Activated CD4-positive, alpha-beta T cell treated with anti-CD3 and anti-CD28 coated beads, Interleukin-2, amount 10 ng/mL, durations not matched to agents 24 days and 14 days (primary cell): ENCODE results near the gene TGFBR2. TPM values are rescaled to one million over a fixed set of nuclear protein-coding genes. Genes with fewer than 3 reads are reported as not detected.
A peak's percentile ranks its signal among the peaks of the same experiment; 100 is the strongest.

Source experiments
- DNase-seq: peaks from one replicate; pipeline ENCODE4 v3.0.0; 2022
- H3K27ac Mint-ChIP-seq: one replicate; pipeline ENCODE4 v1.8.0; 2022; ENCODE audit warnings: mild to moderate bottlenecking, mixed read lengths
- H3K27me3 Mint-ChIP-seq: one replicate; pipeline ENCODE4 v1.8.0; 2022; ENCODE audit warnings: mixed read lengths
- H3K36me3 Mint-ChIP-seq: one replicate; pipeline ENCODE4 v1.8.0; 2022; ENCODE audit warnings: low read depth, mild to moderate bottlenecking, mixed read lengths
- H3K4me1 Mint-ChIP-seq: one replicate; pipeline ENCODE4 v1.8.0; 2021; ENCODE audit warnings: mixed read lengths
- H3K4me3 Mint-ChIP-seq: one replicate; pipeline ENCODE4 v1.8.0; 2022; ENCODE audit warnings: mild to moderate bottlenecking, moderate library complexity, mixed read lengths
- H3K9me3 Mint-ChIP-seq: one replicate; pipeline ENCODE4 v1.8.0; 2021; ENCODE audit warnings: mixed read lengths
- intact Hi-C: fragments of 100-400 bp; cut with micrococcal nuclease; formaldehyde crosslinking; loops from one replicate; pipeline ENCODE4 v1.15.1; 2023
- total RNA-seq: library from RNA; stranded (reverse); gene quantifications from 2 replicates; pipeline ENCODE4 v1.2.3, GENCODE V29; 2022

Gene TGFBR2
- total RNA-seq, 1 donor from 2014 or later, result 47.6 TPM

DNA sequence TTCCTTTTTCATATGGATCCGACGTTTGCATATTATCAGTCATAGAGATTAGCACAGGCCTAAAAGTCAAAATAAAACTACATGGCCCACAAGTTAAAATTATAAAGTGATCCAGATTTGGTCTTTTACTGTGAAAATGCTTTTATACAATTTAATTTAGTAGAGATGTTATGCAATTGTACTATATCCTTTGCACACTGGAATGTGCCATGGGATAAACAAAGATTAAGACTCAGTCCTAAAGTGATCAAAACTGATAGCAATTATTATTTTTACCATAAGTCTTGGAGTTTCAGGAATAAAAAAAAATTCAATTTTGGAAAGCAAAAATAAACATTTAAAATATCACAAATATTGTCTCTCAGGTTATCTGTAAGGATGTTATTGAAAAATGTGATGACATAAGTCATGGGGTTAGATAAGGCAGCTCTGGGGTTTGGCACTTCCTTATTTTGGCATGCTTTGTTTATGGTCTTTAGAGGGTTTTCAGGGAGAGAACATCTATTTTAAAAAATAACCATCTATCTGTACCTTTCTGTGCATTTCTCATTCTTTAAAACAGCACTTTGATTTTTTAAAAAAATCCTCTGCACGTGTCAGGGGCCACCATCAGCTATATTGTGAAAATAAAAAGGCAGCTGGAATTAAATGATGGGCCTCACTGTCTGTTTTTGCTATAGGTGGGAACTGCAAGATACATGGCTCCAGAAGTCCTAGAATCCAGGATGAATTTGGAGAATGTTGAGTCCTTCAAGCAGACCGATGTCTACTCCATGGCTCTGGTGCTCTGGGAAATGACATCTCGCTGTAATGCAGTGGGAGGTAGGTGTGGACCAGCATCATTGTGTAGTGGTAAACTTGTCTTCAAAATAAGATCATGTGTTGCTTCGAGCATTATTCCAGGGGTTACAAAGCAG lies 67.3 kb downstream of the TGFBR2 start:
- Mint-ChIP-seq H3K27ac (peak overlapping the region; percentile 81), H3K4me1 (peaks cover 78% of the 10 kb centered on the region), H3K4me3 (peak overlapping the region; percentile 65), H3K36me3 (peaks cover 94% of the 10 kb centered on the region), H3K9me3 (peaks cover 3% of the 10 kb centered on the region), H3K27me3 (no peaks in the 10 kb centered on the region)
- no peak for DNase-seq
- intact Hi-C loops, result loop anchor here (5.0 kb wide), 1 partner anchor 326 kb away; no protein-coding TSS in a partner anchor

DNA sequence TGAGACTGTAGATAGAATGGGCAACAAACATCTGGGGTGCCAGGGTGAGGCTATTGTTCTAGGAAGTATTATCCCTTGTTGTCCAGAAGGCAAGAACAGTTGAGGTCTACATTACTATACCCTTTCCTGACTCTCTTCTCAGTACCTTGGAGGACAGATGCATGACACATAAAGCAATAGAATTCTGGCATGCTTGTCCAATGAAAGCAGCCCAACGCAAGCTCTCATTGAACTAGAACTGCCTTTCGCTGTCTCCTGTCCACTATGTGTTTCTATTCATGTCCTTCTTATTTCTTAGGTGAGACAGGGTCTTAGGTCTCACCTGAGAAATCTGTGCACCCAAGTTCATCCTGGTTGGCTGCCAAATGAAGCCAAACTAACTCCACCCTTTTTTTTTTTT lies 68.6 kb downstream of the TGFBR2 start:
- H3K9me3 Mint-ChIP-seq, result peaks cover 3% of the 10 kb centered on the region
- no peaks in the 10 kb centered on the region for H3K27me3 Mint-ChIP-seq
- intact Hi-C loops, result loop anchor here (5.0 kb wide), 1 partner anchor 33 kb away; no protein-coding TSS in a partner anchor
- peaks cover 79% of the 10 kb centered on the region for H3K4me1 Mint-ChIP-seq
- peak overlapping the region; percentile 62 for H3K4me3 Mint-ChIP-seq
- peaks cover 92% of the 10 kb centered on the region for H3K36me3 Mint-ChIP-seq
- H3K27ac Mint-ChIP-seq, result peak overlapping the region; percentile 50
- no peak for DNase-seq

DNA sequence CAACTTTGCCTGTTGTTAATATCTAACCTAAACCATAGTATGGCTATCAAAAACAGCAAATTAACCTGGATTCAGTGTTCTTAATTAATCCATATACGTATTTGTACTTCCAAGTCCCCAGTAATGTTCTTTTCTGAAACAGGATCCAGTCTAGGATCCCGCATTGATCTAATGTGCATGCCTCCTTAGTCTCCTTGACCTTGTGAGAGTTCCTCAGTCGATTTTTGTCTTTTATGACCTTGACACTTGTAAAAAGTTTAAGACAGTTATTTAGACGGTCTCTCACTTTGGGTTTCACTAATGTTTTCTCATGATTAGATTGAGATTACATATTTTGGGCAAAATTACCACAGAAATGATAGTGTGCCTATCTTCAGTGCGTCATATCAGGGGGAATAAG lies 69.4 kb downstream of the TGFBR2 start:
- H3K27ac Mint-ChIP-seq, result peak overlapping the region; percentile 9
- peak overlapping the region; percentile 62 for H3K4me3 Mint-ChIP-seq
- H3K36me3 Mint-ChIP-seq, result peaks cover 92% of the 10 kb centered on the region
- H3K4me1 Mint-ChIP-seq, result peaks cover 79% of the 10 kb centered on the region
- intact Hi-C loops, result loop anchor here (1.0 to 5.0 kb wide), 2 partner anchors 8 to 33 kb away; no protein-coding TSS in a partner anchor
- no peak for DNase-seq
- no peaks in the 10 kb centered on the region for H3K27me3 Mint-ChIP-seq
- peaks cover 3% of the 10 kb centered on the region for H3K9me3 Mint-ChIP-seq

DNA sequence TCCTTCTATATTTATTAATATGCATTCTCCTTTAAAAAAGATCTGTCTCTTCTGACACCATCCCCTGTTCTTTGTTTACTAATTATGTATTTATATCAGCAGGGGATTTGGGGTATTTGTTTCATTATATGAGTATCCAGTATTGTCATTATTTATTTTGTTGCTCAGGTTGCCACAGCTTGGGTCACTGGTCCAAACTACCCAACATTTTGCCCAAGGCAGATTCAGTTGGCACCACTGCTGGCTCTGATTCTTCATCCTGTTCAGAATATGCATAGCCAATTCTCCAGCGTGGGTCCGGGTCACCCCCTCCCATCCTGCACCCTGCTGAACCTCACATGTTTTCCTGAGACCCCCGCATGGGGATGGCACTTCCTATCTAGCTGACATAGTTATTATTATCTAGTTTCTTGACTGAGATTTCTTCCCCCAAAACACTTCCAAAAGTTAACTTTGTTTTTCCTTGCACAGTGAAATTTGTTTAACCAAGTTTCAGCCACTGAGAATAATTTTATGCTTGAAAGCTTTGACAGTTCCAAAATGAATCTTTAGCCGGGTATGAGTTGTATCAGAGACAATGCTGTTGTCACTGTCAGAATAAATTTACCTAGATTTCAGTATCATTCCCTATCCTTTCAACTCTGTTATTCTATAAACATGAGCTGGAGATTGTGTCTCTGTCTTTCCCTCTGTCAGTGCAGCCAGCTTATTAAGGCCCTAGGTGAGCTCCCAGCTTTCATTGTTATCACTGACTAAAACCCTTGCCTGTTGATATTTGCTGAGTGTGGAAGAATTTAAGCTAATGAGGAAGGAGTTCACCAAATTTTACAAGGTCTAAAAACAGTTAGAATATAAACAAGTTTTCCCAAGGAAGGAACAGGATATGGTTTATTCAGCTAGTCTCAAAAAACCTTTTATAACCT lies 70.3 kb downstream of the TGFBR2 start:
- H3K4me3 Mint-ChIP-seq, result peak overlapping the region; percentile 64
- peaks cover 79% of the 10 kb centered on the region for H3K4me1 Mint-ChIP-seq
- intact Hi-C loops, result loop anchor here (1.0 to 5.0 kb wide), 2 partner anchors 9 to 34 kb away; no protein-coding TSS in a partner anchor
- H3K36me3 Mint-ChIP-seq, result peaks cover 91% of the 10 kb centered on the region
- DNase-seq, result no peak
- no peaks in the 10 kb centered on the region for H3K27me3 Mint-ChIP-seq
- H3K27ac Mint-ChIP-seq, result peak overlapping the region; percentile 75
- peaks cover 3% of the 10 kb centered on the region for H3K9me3 Mint-ChIP-seq

DNA sequence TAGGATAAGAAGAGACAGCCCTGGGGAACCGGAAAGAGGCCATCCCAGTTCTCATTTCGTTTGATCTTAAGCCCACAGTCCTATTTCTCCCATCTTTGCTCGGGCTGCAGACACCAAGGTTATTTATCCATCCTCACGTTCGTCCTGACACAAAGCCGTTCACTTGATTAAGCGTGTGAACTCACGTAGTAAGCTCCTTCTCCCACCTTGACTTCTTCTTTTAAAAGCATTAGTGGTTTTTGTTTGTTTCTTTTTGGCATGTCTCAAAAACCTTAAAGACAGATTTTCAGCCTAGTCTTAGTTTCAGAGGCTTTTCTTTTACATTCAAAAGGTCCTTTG lies 70.9 kb downstream of the TGFBR2 start:
- Mint-ChIP-seq H3K4me3 (peak overlapping the region; percentile 52), H3K9me3 (peaks cover 3% of the 10 kb centered on the region), H3K4me1 (peaks cover 79% of the 10 kb centered on the region), H3K36me3 (peaks cover 91% of the 10 kb centered on the region), H3K27ac (peak overlapping the region; percentile 75), H3K27me3 (no peaks in the 10 kb centered on the region)
- intact Hi-C loops, result loop anchor here (5.0 kb wide), 1 partner anchor 35 kb away; no protein-coding TSS in a partner anchor
- no peak for DNase-seq

DNA sequence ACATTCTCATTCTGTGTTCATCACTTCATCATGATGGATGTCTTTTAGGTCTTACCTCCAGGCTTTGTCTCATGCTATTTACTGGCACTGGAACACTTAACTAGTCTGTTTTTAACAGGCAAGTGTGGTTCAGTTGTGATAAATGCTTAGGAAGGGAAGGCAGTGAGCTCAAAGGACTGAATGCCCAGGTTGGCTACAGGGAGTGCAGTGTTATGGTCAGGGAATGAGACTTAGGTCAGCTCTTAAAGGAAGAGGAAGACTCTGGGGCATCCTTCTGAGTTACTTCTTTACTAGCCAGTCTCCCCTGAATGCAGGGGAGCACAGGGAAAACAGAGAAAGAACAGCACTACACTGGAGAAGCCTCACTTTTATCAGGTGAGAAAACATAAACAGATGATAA lies 72.6 kb downstream of the TGFBR2 start:
- DNase-seq, result peak; percentile 52
- Mint-ChIP-seq H3K4me3 (no peak overlapping the region), H3K36me3 (peaks cover 83% of the 10 kb centered on the region), H3K27me3 (no peaks in the 10 kb centered on the region), H3K4me1 (peaks cover 81% of the 10 kb centered on the region), H3K27ac (peak overlapping the region; percentile 51), H3K9me3 (peaks cover 3% of the 10 kb centered on the region)
- intact Hi-C loops, result loop anchor here (5.0 kb wide), 1 partner anchor 37 kb away; no protein-coding TSS in a partner anchor

DNA sequence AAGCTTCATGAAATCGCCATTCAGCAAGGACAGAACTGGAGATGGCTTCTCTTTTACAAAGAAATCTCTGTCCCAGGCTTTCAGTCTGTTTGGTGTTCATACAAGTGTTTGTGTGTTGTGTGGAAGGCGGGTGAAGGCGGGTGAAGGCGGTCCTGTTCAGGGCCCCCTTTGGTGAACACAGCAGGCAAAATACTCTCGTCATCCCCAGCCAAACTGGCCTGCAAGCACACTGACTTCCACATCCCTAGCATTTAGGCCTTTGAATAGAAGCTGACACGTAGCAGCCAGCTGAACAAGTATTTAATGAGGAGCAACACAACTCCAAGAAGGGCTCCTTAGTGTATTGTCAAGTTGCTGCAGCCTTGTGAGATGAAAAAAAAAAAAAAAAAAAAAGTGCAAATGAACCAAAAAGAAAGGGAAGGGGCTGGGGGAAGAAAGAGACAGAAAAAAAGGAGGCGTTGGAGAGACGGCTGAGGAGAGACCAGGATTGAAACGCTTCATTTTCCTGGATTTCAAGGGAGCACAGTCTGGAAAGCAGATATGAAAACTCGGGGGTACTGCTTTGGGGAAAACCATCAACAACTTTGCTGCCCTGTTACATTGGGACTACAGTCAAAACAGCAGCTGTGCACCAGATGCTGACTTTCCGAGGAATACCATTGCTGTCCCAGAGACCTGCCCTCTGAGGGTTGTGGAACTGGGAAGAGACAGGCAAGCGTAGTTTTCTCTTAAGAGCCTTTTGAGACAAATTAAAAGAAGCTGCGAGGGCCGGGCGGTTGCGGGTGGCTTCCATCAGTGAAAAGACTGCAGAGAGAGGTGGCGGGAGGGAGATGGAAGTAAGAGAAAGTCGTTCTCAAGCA lies 74.6 kb downstream of the TGFBR2 start:
- no peaks in the 10 kb centered on the region for H3K27me3 Mint-ChIP-seq
- peaks cover 77% of the 10 kb centered on the region for H3K36me3 Mint-ChIP-seq

DNA sequence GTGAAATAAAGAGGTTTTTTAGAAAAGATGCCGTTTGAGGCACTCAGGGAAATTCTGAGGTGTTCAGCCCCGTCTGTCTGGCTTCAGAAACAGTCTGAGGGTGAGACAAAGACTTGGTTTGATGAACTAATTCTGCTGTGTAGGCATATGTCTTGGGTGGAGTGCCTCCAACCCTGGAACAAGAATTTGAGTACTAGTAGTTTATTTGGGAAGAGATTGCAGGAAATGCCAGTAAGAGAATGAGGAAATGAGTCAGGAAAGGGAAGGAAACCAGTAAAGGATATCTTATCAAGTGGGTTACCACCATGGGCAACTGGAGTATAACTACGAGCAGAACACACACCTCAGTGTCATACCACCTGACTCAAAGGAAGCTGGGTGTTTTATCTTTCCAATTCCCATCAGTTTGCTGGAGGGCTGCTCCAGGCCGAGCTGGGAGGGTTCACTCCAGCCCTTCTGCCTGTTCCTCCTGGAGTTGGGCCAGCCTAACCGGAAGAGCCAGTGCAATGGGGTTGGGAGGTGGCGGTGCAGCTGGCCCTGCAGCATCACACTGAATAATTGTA lies 75.3 kb downstream of the TGFBR2 start:
- H3K4me1 Mint-ChIP-seq, result peaks cover 79% of the 10 kb centered on the region
- H3K4me3 Mint-ChIP-seq, result peak overlapping the region; percentile 66
- intact Hi-C loops, result loop anchor here (2.0 kb wide), 1 partner anchor 15 kb away; no protein-coding TSS in a partner anchor
- peaks cover 78% of the 10 kb centered on the region for H3K36me3 Mint-ChIP-seq
- H3K27me3 Mint-ChIP-seq, result no peaks in the 10 kb centered on the region
- peak overlapping the region; percentile 68 for H3K27ac Mint-ChIP-seq
- H3K9me3 Mint-ChIP-seq, result peaks cover 10% of the 10 kb centered on the region
- no peak for DNase-seq

More for the DNA sequence above, 74.6 kb downstream of the TGFBR2 start:
- intact Hi-C loops, result loop anchor here (2.0 kb wide), 1 partner anchor 14 kb away; no protein-coding TSS in a partner anchor
- H3K4me3 Mint-ChIP-seq, result peak overlapping the region; percentile 66
- peaks cover 80% of the 10 kb centered on the region for H3K4me1 Mint-ChIP-seq
- H3K27ac Mint-ChIP-seq, result peak overlapping the region; percentile 68
- peak; percentile 59 for DNase-seq
- H3K9me3 Mint-ChIP-seq, result peaks cover 10% of the 10 kb centered on the region

DNA sequence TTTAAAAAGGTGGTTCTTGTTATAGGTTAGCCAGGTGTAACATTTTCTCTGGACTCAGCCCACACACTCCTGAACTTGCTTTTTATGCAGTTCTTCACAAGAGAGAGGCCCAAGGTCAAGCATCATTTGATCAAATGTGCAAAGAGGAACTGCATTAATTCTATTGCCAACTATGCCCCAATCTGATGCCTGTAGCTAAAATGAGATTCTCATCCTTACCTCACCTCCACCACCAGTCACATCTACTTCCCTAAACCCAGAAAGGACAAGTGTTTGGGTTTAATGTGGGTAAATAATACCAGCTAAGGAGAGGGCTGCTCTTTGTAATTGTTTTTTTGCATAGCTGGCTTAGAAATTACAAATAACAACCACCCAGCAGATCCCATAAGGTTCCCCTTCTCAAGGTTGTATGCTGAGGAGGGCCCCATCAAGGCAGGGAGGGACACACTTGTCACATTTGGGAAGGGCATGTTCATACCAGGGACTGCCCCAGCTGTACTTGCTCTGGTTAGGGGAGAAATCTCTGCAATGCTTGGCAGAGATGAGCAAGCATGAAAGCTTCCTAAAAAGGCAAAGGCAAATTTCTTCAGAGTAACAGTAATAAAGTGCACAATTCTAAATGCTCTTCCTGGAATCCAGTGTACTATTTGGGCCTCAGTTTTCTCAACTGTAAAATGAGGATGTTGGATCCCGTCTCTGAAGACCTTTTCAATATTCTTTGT lies 76.2 kb downstream of the TGFBR2 start:
- Mint-ChIP-seq H3K4me1 (peaks cover 76% of the 10 kb centered on the region), H3K36me3 (peaks cover 77% of the 10 kb centered on the region), H3K4me3 (peak overlapping the region; percentile 45), H3K9me3 (peaks cover 8% of the 10 kb centered on the region), H3K27me3 (no peaks in the 10 kb centered on the region), H3K27ac (peak overlapping the region; percentile 68)
- intact Hi-C loops, result no loop called here
- DNase-seq, result no peak

DNA sequence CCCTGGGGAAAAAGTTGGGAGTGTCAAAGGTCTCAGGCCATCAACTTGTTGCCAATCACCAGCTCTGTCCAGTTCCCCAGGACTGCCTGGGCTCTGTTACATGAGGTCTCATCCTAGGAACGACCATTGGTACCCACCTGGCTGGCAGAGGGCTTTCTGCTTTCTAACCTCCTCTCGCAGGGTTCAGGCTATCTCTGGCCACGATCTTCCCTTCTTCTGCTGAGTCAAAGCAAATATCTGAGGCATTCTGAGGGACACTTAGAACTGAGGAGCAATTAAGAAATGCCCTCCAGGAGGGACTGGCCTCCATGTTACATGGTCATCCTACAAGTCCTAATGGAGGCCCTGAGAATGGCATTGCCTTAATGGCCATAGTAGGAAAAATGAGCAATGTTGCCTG lies 77.4 kb downstream of the TGFBR2 start:
- H3K27me3 Mint-ChIP-seq, result no peaks in the 10 kb centered on the region
- H3K9me3 Mint-ChIP-seq, result peaks cover 8% of the 10 kb centered on the region
- H3K4me1 Mint-ChIP-seq, result peaks cover 78% of the 10 kb centered on the region
- peaks cover 76% of the 10 kb centered on the region for H3K36me3 Mint-ChIP-seq
- no peak for DNase-seq
- peak overlapping the region; percentile 21 for H3K27ac Mint-ChIP-seq
- intact Hi-C loops, result no loop called here
- H3K4me3 Mint-ChIP-seq, result peak overlapping the region; percentile 3

DNA sequence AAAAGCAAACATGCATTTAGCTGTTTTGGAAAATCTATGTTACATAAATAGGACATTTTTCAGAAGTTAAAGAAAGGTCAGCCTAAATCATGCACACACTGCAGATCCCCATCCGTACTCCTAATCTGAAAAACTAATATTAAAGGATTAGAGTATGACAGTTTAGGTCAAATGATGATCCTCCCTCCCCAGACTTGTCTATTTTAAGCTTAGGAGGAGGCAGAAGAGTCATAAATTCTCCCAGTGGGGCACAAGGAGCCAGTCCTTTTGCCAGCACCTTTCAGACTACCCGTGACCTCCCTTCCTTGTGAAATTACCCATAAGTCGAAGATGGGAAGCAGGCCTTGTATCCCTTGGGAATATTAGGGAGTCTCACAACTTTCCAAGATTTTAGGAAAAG lies 78.0 kb downstream of the TGFBR2 start:
- Mint-ChIP-seq H3K9me3 (peaks cover 8% of the 10 kb centered on the region), H3K27ac (peak overlapping the region; percentile 21), H3K27me3 (no peaks in the 10 kb centered on the region), H3K4me3 (no peak overlapping the region), H3K4me1 (peaks cover 78% of the 10 kb centered on the region), H3K36me3 (peaks cover 76% of the 10 kb centered on the region)
- DNase-seq, result no peak
- intact Hi-C loops, result no loop called here

DNA sequence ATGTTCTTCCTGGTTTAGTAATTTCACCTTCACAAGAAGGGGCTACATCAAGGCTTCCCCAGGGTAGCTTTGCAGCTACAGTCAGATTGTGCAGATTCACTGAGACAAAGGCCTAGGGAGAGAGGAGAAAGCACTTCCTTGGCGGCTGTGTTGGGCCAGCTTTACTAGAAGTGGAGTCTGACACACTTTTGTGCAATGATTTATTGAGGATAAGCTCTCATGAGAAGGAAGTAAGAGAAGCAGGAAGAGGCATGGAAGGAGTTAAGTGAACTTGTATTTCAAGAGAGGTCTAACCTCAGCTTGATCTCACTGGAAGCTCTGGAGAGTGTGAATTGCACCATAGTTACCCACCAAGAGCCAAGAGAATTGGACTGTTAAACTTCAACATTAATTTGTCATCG lies 78.9 kb downstream of the TGFBR2 start:
- intact Hi-C loops, result no loop called here
- Mint-ChIP-seq H3K4me3 (no peak overlapping the region), H3K27ac (peak overlapping the region; percentile 79), H3K27me3 (no peaks in the 10 kb centered on the region), H3K9me3 (peaks cover 8% of the 10 kb centered on the region), H3K36me3 (peaks cover 77% of the 10 kb centered on the region), H3K4me1 (peaks cover 74% of the 10 kb centered on the region)
- DNase-seq, result peak; percentile 64
